GM12865 (cell line): ENCODE measurements around the gene ACOT6.
A peak's percentile ranks its signal among the peaks of the same experiment; 100 is the strongest.

ENCODE experiments used
- DNase-seq: peaks from one replicate; pipeline ENCODE4 v3.0.0; 2010; ENCODE audit warnings: low read depth
- H3K4me3 ChIP-seq: 2 replicates; pipeline ENCODE4 v1.5.1; 2011; ENCODE audit warnings: mild to moderate bottlenecking, low read depth, low read length, control low read depth
- CTCF ChIP-seq: IDR thresholded peaks from 2 replicates; pipeline ENCODE4 v1.5.1; 2011; ENCODE audit warnings: low read length, control low read depth, low read depth, inconsistent platforms; ENCODE audit not compliant: insufficient read depth; ENCODE audit errors: missing control alignments

ACOT6 gene

GRCh38 chr14:73616831-73617230 is 4.5 kb downstream of the ACOT6 start:
- no peak for DNase-seq
- no peak for TF ChIP-seq CTCF

GRCh38 chr14:73619524-73619923 is 7.2 kb downstream of the ACOT6 start:
- no peak overlapping the region for H3K4me3 ChIP-seq
- no peak for DNase-seq
- no peak for TF ChIP-seq CTCF

More at GRCh38 chr14:73616831-73617230, 4.5 kb downstream of the ACOT6 start:
- no peak overlapping the region for H3K4me3 ChIP-seq

- no peak for DNase-seq
- TF ChIP-seq CTCF = no peak
- H3K4me3 ChIP-seq = no peak overlapping the region
Observed at GRCh38 chr14:73620268-73620667, 8.0 kb downstream of the ACOT6 start.

- H3K4me3 ChIP-seq = no peak overlapping the region
- DNase-seq = no peak
- no peak for TF ChIP-seq CTCF
Observed at GRCh38 chr14:73623504-73624054, 11.3 kb downstream of the ACOT6 start.

GRCh38 chr14:73625706-73626105 is 13.4 kb downstream of the ACOT6 start:
- TF ChIP-seq CTCF = no peak
- no peak for DNase-seq

GRCh38 chr14:73627151-73627558 is 14.8 kb downstream of the ACOT6 start:
- TF ChIP-seq CTCF = no peak
- H3K4me3 ChIP-seq = no peak overlapping the region

More at GRCh38 chr14:73625706-73626105, 13.4 kb downstream of the ACOT6 start:
- H3K4me3 ChIP-seq = no peak overlapping the region

More at GRCh38 chr14:73627151-73627558, 14.8 kb downstream of the ACOT6 start:
- peak; percentile 54 for DNase-seq
